ENCODE data around the gene NRP1.

NRP1 gene

GRCh38 chr10:33193701-33194521, 140.6 kb downstream of the NRP1 start:
- DNase-seq (ENCODE audit: low spot score) (no peak), ATAC-seq (ENCODE audit: low read depth) (peak; percentile 67)
- Histone ChIP-seq H3K27ac (ENCODE audit: poor library complexity, severe bottlenecking) (peak overlapping the region; percentile 84), H3K9me3 (ENCODE audit: severe bottlenecking) (no peaks in the 10 kb centered on the region), H3K36me3 (ENCODE audit: low read depth) (peaks cover 70% of the 10 kb centered on the region), H3K4me3 (ENCODE audit: severe bottlenecking) (no peak overlapping the region), H3K4me1 (ENCODE audit: insufficient read depth, poor library complexity, severe bottlenecking) (peaks cover 22% of the 10 kb centered on the region), H3K27me3 (ENCODE audit: insufficient read depth, poor library complexity, severe bottlenecking) (no peaks in the 10 kb centered on the region)
- TF ChIP-seq, protein P1, sequence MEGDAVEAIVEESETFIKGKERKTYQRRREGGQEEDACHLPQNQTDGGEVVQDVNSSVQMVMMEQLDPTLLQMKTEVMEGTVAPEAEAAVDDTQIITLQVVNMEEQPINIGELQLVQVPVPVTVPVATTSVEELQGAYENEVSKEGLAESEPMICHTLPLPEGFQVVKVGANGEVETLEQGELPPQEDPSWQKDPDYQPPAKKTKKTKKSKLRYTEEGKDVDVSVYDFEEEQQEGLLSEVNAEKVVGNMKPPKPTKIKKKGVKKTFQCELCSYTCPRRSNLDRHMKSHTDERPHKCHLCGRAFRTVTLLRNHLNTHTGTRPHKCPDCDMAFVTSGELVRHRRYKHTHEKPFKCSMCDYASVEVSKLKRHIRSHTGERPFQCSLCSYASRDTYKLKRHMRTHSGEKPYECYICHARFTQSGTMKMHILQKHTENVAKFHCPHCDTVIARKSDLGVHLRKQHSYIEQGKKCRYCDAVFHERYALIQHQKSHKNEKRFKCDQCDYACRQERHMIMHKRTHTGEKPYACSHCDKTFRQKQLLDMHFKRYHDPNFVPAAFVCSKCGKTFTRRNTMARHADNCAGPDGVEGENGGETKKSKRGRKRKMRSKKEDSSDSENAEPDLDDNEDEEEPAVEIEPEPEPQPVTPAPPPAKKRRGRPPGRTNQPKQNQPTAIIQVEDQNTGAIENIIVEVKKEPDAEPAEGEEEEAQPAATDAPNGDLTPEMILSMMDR (IDR thresholded peaks at IDR 0.05; ENCODE audit: poor library complexity, severe bottlenecking): peak; percentile 77

DNA sequence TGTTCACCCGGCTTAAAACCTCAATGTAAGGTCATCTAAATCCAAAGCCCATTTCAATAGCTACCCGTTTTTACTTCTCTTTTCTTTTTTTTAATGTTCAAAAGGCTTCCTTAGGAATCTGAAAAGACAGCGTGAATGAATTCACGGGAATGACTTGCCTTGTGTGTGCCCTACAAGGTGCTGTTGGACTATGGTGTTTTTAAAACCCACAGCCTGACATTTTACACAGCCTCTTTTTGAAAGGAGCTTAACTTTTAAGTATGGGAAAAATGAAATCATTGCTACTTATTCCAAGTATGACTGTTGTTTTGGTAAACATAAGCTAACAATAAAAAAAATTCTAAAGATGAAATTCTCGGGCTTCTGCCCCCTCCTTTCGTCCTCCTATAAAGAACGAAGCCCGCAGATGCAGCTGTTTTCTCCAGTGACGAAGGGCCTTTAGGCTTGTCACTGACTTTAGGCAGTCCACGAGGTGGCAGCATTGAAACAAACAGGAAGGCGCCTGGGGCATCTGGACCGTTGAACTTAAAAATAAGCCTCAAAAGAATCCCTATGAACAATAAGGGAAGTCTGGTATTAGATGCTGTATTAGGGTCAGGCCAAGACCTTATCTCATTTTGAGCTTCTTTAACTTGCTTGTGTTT, 141.3 kb downstream of the NRP1 start:
- no peaks in the 10 kb centered on the region for H3K27me3 ChIP-seq (ENCODE audit: insufficient read depth, poor library complexity, severe bottlenecking)

DNA sequence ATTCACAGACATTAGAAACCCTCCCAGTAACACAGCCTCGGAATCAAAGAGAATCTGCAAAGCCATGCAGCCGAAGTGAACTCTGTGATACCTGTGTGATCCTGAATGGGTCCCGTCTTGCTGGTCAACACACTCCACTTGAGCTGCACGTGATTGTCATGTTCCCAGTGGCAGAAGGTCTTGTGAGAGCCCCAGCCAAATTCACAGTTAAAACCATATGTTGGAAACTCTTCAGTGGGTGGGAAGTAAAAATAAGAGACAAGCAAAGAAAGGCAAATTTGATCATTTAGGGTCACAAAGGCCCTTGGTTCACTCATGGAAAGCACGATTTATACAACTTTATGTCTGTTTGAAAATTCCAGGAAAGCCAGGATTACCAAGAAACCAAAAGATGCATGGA, 142.3 kb downstream of the NRP1 start:
- H3K36me3 ChIP-seq (ENCODE audit: low read depth): peaks cover 62% of the 10 kb centered on the region

More for the DNA sequence above, 141.3 kb downstream of the NRP1 start:
- Histone ChIP-seq H3K27ac (ENCODE audit: poor library complexity, severe bottlenecking) (peak overlapping the region; percentile 84), H3K4me3 (ENCODE audit: severe bottlenecking) (no peak overlapping the region), H3K9me3 (ENCODE audit: severe bottlenecking) (no peaks in the 10 kb centered on the region), H3K36me3 (ENCODE audit: low read depth) (peaks cover 63% of the 10 kb centered on the region), H3K4me1 (ENCODE audit: insufficient read depth, poor library complexity, severe bottlenecking) (peaks cover 22% of the 10 kb centered on the region)
- TF ChIP-seq, protein P1 (IDR thresholded peaks at IDR 0.05; ENCODE audit: poor library complexity, severe bottlenecking): peak; percentile 95
- peak; percentile 80 for ATAC-seq (ENCODE audit: low read depth)
- peak; percentile 73 for DNase-seq (ENCODE audit: low spot score)

DNA sequence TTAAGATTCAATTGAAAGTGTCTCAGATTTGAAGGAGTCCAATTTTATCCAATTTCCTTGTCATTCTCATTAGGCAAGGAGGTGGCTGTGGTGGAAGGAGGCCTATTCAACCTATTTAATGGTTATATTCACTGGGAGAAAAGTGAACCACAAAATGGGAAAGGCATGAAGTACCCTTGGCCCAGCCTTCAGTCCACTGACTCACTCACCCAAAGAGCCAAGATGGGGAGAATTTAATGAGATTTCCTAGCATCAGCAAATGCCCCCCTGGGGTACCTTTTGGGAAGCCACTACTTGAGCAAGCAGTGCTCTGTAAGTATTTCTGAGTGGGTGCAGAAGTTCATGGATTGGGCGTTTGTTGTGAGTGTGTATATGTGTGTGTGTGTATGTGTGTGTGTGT, 144.1 kb downstream of the NRP1 start:
- Histone ChIP-seq H3K9me3 (ENCODE audit: severe bottlenecking) (no peaks in the 10 kb centered on the region), H3K4me3 (ENCODE audit: severe bottlenecking) (no peak overlapping the region), H3K27ac (ENCODE audit: poor library complexity, severe bottlenecking) (no peak overlapping the region), H3K27me3 (ENCODE audit: insufficient read depth, poor library complexity, severe bottlenecking) (no peaks in the 10 kb centered on the region), H3K4me1 (ENCODE audit: insufficient read depth, poor library complexity, severe bottlenecking) (peaks cover 22% of the 10 kb centered on the region), H3K36me3 (ENCODE audit: low read depth) (peaks cover 55% of the 10 kb centered on the region)
- no peak for ATAC-seq (ENCODE audit: low read depth)
- TF ChIP-seq, protein P1 (IDR thresholded peaks at IDR 0.05; ENCODE audit: poor library complexity, severe bottlenecking): no peak
- DNase-seq (ENCODE audit: low spot score): no peak

More for the DNA sequence above, 142.3 kb downstream of the NRP1 start:
- Histone ChIP-seq H3K4me3 (ENCODE audit: severe bottlenecking) (no peak overlapping the region), H3K9me3 (ENCODE audit: severe bottlenecking) (no peaks in the 10 kb centered on the region), H3K27me3 (ENCODE audit: insufficient read depth, poor library complexity, severe bottlenecking) (no peaks in the 10 kb centered on the region), H3K4me1 (ENCODE audit: insufficient read depth, poor library complexity, severe bottlenecking) (peaks cover 22% of the 10 kb centered on the region), H3K27ac (ENCODE audit: poor library complexity, severe bottlenecking) (no peak overlapping the region)
- TF ChIP-seq, protein P1 (IDR thresholded peaks at IDR 0.05; ENCODE audit: poor library complexity, severe bottlenecking): no peak
- DNase-seq (ENCODE audit: low spot score) (no peak), ATAC-seq (ENCODE audit: low read depth) (no peak)
